CD14-positive monocyte (primary cell): ENCODE results near the gene NPIPA5. TPM values are rescaled to one million over a fixed set of nuclear protein-coding genes. Genes with fewer than 3 reads are reported as not detected.
"Not testable (repeated sequence)": the region's sequence is repeated elsewhere in the genome, so short reads cannot be mapped to it uniquely, and the experiment has no call there.

ENCODE experiments used
- DNase-seq, 3 donors: peaks; one replicate each; pipeline ENCODE4 v3.0.0-alpha.2; 2011 to 2022
- H2AFZ ChIP-seq: 2 replicates; pipeline ENCODE4 v1.6.0; 2012; ENCODE audit warnings: mild to moderate bottlenecking, low read depth, low read length, inconsistent platforms; ENCODE audit not compliant: insufficient read depth, poor library complexity, severe bottlenecking
- H3K27ac ChIP-seq, 2 donors: 1 replicate in 1 of 2; 2 replicates in 1 of 2; pipeline ENCODE4 v1.5.1; 2012 to 2013; ENCODE audit warnings: low read length in 2 of 2, control low read depth in 1 of 2, inconsistent platforms in 1 of 2, low read depth in 1 of 2, mild to moderate bottlenecking in 1 of 2
- H3K27me3 ChIP-seq, 2 donors: one replicate each; pipeline versions ENCODE4 v1.6.0 to v1.6.1; 2011 to 2013; ENCODE audit warnings: low read length in 2 of 2; ENCODE audit not compliant: control insufficient read depth in 2 of 2, insufficient read depth in 2 of 2
- H3K36me3 ChIP-seq, 2 donors: replicated peaks in 1 of 2; 1 replicate in 1 of 2; 2 replicates in 1 of 2; pipeline versions ENCODE4 v1.5.1 to v1.6.1; 2012 to 2013; ENCODE audit warnings: low read length in 2 of 2, control low read depth in 1 of 2, inconsistent platforms in 1 of 2, mild to moderate bottlenecking in 1 of 2; ENCODE audit not compliant: insufficient read depth in 2 of 2, control insufficient read depth in 1 of 2
- H3K4me1 ChIP-seq, 2 donors: 1 replicate in 1 of 2; 2 replicates in 1 of 2; pipeline versions ENCODE4 v1.5.1 to v1.6.1; 2012 to 2013; ENCODE audit warnings: low read length in 2 of 2, control low read depth in 1 of 2, inconsistent platforms in 1 of 2, mild to moderate bottlenecking in 1 of 2, moderate library complexity in 1 of 2; ENCODE audit not compliant: insufficient read depth in 2 of 2, control insufficient read depth in 1 of 2
- H3K4me2 ChIP-seq: replicated peaks from 2 replicates; pipeline ENCODE3; 2012; ENCODE audit warnings: low read length, moderate library complexity, mild to moderate bottlenecking; ENCODE audit not compliant: poor library complexity, severe bottlenecking; ENCODE audit errors: extremely low read depth
- H3K4me3 ChIP-seq, 3 experiments: fragments of 200-600 bp in 1 of 3; sonication (generic) in 1 of 3; replicated peaks in 1 of 3; 1 replicate in 2 of 3; 2 replicates in 1 of 3; pipeline ENCODE4 v1.5.1; 2011 to 2013; ENCODE audit warnings: low read length in 3 of 3, mild to moderate bottlenecking in 3 of 3, control low read depth in 2 of 3, low read depth in 2 of 3, inconsistent platforms in 1 of 3, moderate library complexity in 1 of 3
- H3K79me2 ChIP-seq: 2 replicates; pipeline ENCODE4 v1.6.0; 2012; ENCODE audit warnings: mild to moderate bottlenecking, control low read depth, inconsistent platforms, low read length, moderate library complexity; ENCODE audit not compliant: insufficient read depth
- H3K9ac ChIP-seq: 2 replicates; pipeline ENCODE4 v1.6.0; 2017; ENCODE audit warnings: low read length, mild to moderate bottlenecking; ENCODE audit not compliant: insufficient read depth, poor library complexity, severe bottlenecking
- H3K9me3 ChIP-seq, 2 donors: replicated peaks in 1 of 2; 1 replicate in 1 of 2; 2 replicates in 1 of 2; pipeline versions ENCODE4 v1.5.1 to v1.6.1; 2012 to 2013; ENCODE audit warnings: low read length in 2 of 2, control low read depth in 1 of 2; ENCODE audit not compliant: control insufficient read depth in 1 of 2, insufficient read depth in 1 of 2
- H4K20me1 ChIP-seq: 2 replicates; pipeline ENCODE4 v1.6.0; 2012; ENCODE audit warnings: mild to moderate bottlenecking, low read length, control low read depth, moderate library complexity; ENCODE audit not compliant: insufficient read depth
- H3K27ac Mint-ChIP-seq, 7 donors: one replicate each; pipeline ENCODE4 v1.8.0; 2020; ENCODE audit warnings: mild to moderate bottlenecking in 7 of 7, mixed read lengths in 7 of 7, moderate library complexity in 6 of 7, inconsistent platforms in 2 of 7
- H3K27me3 Mint-ChIP-seq, 3 donors: one replicate each; pipeline ENCODE4 v1.8.0; 2021 to 2022; ENCODE audit warnings: low read depth in 3 of 3, mild to moderate bottlenecking in 3 of 3, mixed read lengths in 3 of 3, moderate library complexity in 3 of 3, inconsistent platforms in 1 of 3
- H3K36me3 Mint-ChIP-seq, 2 donors: one replicate each; pipeline ENCODE4 v1.8.0; 2020; ENCODE audit warnings: mixed read lengths in 2 of 2, inconsistent platforms in 1 of 2, mild to moderate bottlenecking in 1 of 2
- H3K4me1 Mint-ChIP-seq: one replicate; pipeline ENCODE4 v1.8.0; 2020; ENCODE audit warnings: mild to moderate bottlenecking, mixed read lengths
- H3K4me3 Mint-ChIP-seq, 2 donors: one replicate each; pipeline ENCODE4 v1.8.0; 2020; ENCODE audit warnings: mild to moderate bottlenecking in 2 of 2, mixed read lengths in 2 of 2, moderate library complexity in 1 of 2
- H3K9me3 Mint-ChIP-seq, 7 donors: one replicate each; pipeline ENCODE4 v1.8.0; 2020 to 2022; ENCODE audit warnings: mixed read lengths in 7 of 7, mild to moderate bottlenecking in 6 of 7, moderate library complexity in 6 of 7, inconsistent platforms in 2 of 7
- WGBS: methylation state at CpG from one replicate; pipeline ENCODE4 v1.1.5; 2013; ENCODE audit warnings: missing lambda C conversion rate; ENCODE audit not compliant: insufficient coverage; 5-methylcytosine and 5-hydroxymethylcytosine counted together
- intact Hi-C, 2 donors: fragments of 100-400 bp; cut with micrococcal nuclease; formaldehyde crosslinking; loops; one replicate each; pipeline versions ENCODE4 v1.15.0 to v1.15.1; 2023
- polyA plus RNA-seq, 3 donors: library from polyadenylated mRNA; depleted of rRNA in 1 of 3; unstranded in 2 of 3; stranded (reverse) in 1 of 3; fragments of 300-500 nt in 2 of 3; fragments of >200 nt in 1 of 3; fragmentation: Illumina TruSeq in 2 of 3; gene quantifications; 1 replicate in 2 of 3; 2 replicates in 1 of 3; pipeline ENCODE4 v1.2.3, GENCODE V29; 2012 to 2021

Gene NPIPA5
- polyA plus RNA-seq, 3 donors = 16.2 TPM; not detected in 2

GRCh38 chr16:15393025-15393424 lies 14.9 kb upstream of the NPIPA5 start:
- H3K9me3 Mint-ChIP-seq, H3K9me3 ChIP-seq, H3K4me2 ChIP-seq, H3K9ac ChIP-seq, H3K27ac ChIP-seq, H3K36me3 Mint-ChIP-seq, H3K4me1 ChIP-seq, intact Hi-C loops, H3K4me3 Mint-ChIP-seq, H4K20me1 ChIP-seq, H2AFZ ChIP-seq, H3K27me3 ChIP-seq, DNase-seq, H3K79me2 ChIP-seq, H3K36me3 ChIP-seq, H3K4me3 ChIP-seq, H3K27ac Mint-ChIP-seq: not testable (repeated sequence)
- peaks cover 12% of the 10 kb centered on the region for H3K4me1 Mint-ChIP-seq
- peaks cover 19 to 21% (median 19%) of the 10 kb centered on the region in 3 donors for H3K27me3 Mint-ChIP-seq
- WGBS = no CpG with 5 or more reads among the region's 8 CpGs

GRCh38 chr16:15389916-15390315 lies 11.8 kb upstream of the NPIPA5 start:
- H3K9ac ChIP-seq, H2AFZ ChIP-seq, intact Hi-C loops, H3K27me3 ChIP-seq, H3K4me2 ChIP-seq, H3K4me1 Mint-ChIP-seq, H3K4me1 ChIP-seq, H3K27ac Mint-ChIP-seq, H3K36me3 ChIP-seq, H3K79me2 ChIP-seq, DNase-seq, H3K9me3 ChIP-seq, H3K27ac ChIP-seq, H3K4me3 ChIP-seq, H3K4me3 Mint-ChIP-seq, H3K36me3 Mint-ChIP-seq, H3K9me3 Mint-ChIP-seq, H4K20me1 ChIP-seq: not testable (repeated sequence)
- H3K27me3 Mint-ChIP-seq = peaks cover 4 to 14% (median 14%) of the 10 kb centered on the region in 3 donors
- 60% methylated on average over 1 of the region's 5 CpGs for WGBS

- H3K9ac ChIP-seq, H3K4me3 ChIP-seq, H4K20me1 ChIP-seq, H3K4me1 Mint-ChIP-seq, H3K9me3 ChIP-seq, H3K79me2 ChIP-seq, H3K9me3 Mint-ChIP-seq, intact Hi-C loops, H3K27ac Mint-ChIP-seq, H3K36me3 Mint-ChIP-seq, H3K4me3 Mint-ChIP-seq, H3K27ac ChIP-seq, H3K27me3 ChIP-seq, H3K27me3 Mint-ChIP-seq, H3K4me1 ChIP-seq, DNase-seq, H3K4me2 ChIP-seq, H3K36me3 ChIP-seq, H2AFZ ChIP-seq: not testable (repeated sequence)
- WGBS = no CpG with 5 or more reads among the region's 6 CpGs
Observed at GRCh38 chr16:15388060-15388459, 10.0 kb upstream of the NPIPA5 start.

GRCh38 chr16:15382810-15383209 lies 4.7 kb upstream of the NPIPA5 start:
- H3K4me1 ChIP-seq, H3K4me3 ChIP-seq, H3K9me3 ChIP-seq, H3K79me2 ChIP-seq, H3K36me3 ChIP-seq, DNase-seq, H3K4me1 Mint-ChIP-seq, H3K27ac Mint-ChIP-seq, intact Hi-C loops, H4K20me1 ChIP-seq, H3K27me3 ChIP-seq, H3K27me3 Mint-ChIP-seq, H3K9me3 Mint-ChIP-seq, H3K4me3 Mint-ChIP-seq, H3K9ac ChIP-seq, H2AFZ ChIP-seq, H3K27ac ChIP-seq, H3K4me2 ChIP-seq, H3K36me3 Mint-ChIP-seq: not testable (repeated sequence)
- no CpG with 5 or more reads among the region's 3 CpGs for WGBS
